ENCODE data around the gene NDUFS3.

The NDUFS3 gene

DNA sequence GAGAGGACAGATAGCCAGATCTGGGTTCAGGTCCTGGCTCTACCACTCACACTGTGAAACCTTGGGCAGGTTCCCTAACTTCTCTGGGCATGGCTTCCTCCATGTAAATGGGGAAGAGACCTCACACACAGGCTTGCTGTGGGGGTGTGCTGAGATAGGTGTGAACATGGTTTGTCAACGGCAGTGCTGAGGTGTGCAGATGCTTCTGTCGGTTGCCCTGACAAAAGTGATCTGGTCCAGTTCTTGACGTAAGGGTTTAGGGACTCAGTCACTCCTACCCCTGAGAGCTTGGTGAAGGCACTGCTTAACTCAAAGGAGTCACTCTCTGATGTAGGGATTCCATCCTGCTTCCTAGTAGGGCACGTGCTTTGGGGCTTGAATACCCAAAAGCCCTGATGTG is 13.4 kb downstream of the NDUFS3 start:
- no peak for DNase-seq

- no peak for DNase-seq
Observed at GRCh38 chr11:47592970-47593369, 14.1 kb downstream of the NDUFS3 start.

GRCh38 chr11:47593492-47593933 is 14.6 kb downstream of the NDUFS3 start:
- no peak for DNase-seq

DNA sequence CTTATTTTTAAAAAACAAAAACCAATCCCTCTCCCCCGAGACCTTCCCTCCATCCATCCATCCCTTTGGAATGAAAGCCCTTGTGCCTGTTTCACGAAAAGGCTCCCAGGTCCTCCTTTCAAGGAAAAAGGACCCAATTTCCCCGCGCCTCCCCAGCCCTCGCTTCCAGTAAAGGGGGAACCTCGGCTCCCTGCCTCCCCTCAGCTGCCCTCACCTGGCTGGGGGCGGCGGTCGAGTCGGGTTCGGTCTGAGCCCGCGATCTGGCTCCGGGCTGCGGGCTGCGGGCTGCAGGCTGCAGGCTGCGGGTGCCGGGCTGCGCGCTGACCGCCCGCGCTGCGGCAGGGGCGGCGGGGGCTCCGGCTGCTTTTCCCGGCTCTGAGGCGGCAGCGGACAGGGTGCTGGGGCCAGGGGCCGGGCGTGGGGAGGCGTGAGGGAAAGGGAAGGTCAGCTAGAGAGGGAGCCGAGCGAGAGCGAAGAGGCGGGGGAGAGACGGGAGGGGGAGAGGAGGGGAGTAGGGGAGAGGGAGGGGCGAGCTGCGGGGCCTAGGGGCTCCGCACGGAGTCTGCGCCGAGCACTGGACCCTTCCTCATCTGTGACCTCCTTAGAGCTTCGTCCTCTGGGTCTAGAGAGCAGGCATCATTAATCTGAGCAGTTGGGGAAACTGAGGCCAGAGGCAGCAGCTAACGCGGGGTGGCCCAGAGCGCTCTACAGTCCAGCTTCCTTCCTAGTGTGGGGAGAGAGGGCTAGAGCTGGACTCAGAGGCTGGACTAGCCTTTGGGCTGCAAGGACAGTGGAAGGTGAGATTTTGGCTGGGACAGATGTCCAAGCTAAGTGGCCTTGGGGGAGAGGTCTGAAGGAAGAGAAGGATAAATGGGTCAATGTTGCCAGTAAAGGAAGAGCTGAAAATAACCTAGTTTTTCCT is 15.3 kb downstream of the NDUFS3 start, which contains the start of gene C1QTNF4:
Gene C1QTNF4 (minus strand): TSS at position 478 of the 922 bp plus-strand sequence. CDS start 3,601 bp downstream, outside the sequence.
- no peak for DNase-seq

DNA sequence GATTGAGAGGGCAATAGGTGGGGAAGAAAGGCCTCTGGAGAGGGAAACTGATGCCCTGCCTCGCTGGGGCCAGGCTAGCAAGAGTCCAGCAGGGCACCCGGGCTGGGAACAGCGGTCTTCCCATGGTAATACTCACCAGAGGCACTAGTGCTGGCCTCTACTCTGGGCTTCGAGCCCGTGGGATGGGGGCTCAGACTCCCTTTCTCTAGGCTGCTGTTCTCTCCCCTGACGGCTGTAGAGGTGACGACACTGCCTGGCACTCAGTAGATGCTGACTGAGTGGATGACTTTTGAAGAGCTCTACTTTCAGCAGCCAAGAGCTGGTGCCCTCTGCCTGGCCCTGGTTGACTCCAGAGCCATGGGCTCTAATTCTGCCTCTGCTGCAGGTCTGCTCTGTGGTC is 16.2 kb downstream of the NDUFS3 start:
- no peak for DNase-seq

DNA sequence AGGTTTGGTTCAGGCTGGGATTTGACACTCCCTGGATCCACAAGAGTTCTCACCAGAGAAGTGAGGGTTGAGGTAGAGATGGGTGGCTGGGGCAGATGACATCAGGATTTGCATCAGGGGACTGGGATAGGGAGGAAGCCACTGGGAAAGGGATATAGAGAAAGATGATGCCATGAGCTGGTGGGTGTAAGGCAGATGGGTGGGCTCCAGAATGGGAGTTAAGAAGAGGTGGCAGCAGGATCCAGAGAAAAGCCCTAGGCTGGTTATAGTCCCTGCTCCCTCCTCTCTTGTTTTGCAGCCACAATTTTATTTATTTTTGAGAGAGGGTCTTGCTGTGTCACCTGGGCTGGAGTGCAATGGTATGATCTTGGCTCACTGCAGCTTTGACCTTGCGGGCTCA is 17.1 kb downstream of the NDUFS3 start:
- no peak for DNase-seq

DNA sequence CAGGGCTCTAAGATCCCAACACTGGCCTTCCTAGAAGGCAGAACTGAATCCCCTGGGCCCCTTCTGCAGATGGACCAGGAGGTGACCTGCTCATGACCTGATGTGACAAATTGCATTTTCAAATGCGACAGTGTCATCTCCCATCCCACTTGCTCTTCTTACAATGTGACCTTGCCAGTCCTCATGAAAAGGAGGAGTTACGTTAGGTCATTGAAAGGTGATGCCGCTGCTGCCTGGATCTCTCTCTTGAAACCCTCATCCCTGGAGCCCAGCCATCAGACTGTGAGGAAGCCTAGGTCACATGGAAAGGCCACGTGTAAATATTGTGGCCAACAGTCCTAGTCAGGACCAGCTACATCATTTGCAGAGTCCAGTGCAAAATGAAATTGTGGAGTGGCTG is 21.0 kb downstream of the NDUFS3 start:
- no peak for DNase-seq

GRCh38 chr11:47603295-47603694 is 24.4 kb downstream of the NDUFS3 start:
- no peak for DNase-seq

- no peak for DNase-seq
Observed at GRCh38 chr11:47605921-47606320, 27.0 kb downstream of the NDUFS3 start.

DNA sequence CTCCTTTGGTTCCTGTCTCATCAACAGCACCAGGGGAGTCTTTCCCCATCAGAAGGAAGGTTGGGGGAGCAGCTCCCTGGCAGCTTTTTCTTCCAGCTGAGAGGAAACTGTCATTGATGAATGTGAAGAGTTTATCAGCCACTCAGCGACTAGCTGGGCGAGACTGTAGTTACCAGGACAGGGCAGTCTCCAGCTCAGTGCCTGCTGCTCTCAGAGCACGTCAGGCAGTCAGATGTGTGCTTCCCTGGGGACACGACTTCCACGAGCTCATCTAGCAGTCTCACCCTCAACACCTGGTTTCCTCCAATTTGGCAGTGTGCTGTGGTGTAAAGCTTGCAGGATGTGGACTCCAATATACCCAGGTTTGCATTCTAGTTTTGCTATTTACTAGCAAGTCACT is 27.9 kb downstream of the NDUFS3 start:
- DNase-seq: no peak

DNA sequence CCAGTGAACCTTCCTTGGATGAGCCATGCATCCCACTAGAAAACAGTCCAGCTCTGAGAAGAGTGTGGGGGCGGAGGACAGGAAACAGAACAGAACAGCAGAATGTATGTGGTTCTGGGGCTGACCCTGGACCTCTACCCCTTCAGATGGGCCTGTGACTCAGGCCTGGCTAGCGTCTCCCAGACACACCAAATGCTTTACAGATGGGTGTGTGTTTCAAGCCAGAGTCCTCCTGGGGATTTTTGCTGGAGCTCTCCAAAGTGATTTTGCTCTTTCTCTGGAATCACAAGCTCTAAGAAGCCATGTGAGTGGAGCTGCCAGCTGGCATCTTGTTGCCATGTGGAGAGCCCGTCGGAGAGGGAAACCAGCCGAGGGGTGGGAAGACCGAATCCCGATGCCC is 28.5 kb downstream of the NDUFS3 start:
- no peak for DNase-seq

GRCh38 chr11:47609675-47610074 is 30.8 kb downstream of the NDUFS3 start:
- DNase-seq: no peak

DNA sequence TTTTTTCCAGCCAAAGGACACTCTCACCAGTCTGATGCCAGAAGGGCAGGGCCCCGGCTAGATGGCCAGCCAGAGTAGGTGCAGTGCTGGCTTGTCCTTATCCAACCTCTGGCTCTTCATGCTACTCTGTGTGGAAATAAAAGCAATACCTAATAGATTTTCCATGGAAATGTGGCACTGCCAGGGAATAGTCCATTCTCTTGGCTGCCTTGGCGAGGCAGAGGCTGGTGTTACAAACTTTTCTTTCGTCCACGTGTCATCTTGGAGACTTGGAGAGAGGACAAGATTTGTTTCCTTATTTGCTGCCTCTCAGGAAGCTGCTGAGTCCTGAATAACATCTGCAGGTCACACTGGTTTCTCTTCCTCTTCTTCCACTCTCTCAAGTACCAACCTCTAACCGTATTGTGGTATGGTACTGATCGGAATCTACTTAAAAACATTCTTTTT is 32.5 kb downstream of the NDUFS3 start:
- no peak for DNase-seq

DNA sequence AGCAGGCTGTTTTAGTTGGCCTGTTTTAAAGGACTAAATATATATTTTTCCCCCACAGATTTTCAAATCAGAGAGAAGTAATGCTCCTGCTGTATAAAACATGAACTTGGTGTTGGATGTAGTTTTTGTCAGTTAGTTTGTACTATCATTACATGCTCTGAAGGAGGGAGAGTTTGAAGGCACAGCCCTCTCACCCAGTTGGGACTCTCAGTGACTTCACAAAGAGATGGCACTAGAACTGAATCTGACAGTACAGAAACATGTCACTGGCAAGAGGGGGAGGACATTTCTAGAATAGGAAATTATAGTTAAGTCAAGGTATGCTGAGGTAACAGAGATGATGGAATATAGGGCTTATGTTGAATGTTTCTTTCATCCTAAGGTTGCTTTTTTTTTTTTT is 36.4 kb downstream of the NDUFS3 start:
- DNase-seq: no peak

GRCh38 chr11:47616726-47617416 is 38.0 kb downstream of the NDUFS3 start:
- DNase-seq: no peak

- DNase-seq: no peak
Observed at GRCh38 chr11:47617417-47617809, 38.5 kb downstream of the NDUFS3 start.

GRCh38 chr11:47620836-47621378 is 42.0 kb downstream of the NDUFS3 start:
- no peak for DNase-seq

- DNase-seq: no peak
Observed at GRCh38 chr11:47626234-47626633, 47.4 kb downstream of the NDUFS3 start.

DNA sequence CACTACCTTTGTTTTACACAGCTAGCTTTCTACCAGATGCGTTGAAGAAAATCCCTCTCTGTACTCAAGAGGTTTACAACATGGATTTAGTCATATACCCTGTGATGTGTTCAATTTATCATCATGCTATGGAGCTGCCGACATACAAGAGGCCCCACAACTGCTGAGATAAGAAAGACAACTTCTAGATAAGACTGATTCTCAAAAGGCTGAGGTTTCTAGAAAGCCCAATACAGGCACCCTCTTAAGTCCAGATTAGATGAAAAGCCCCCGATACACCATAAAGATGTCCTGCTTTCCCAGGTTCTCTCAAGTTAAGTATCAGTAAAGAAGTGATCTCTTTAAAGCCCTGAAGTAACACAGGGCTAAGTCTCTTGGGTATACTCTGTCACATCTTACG is 49.2 kb downstream of the NDUFS3 start:
- no peak for DNase-seq

- DNase-seq: no peak
Observed at GRCh38 chr11:47631473-47631872, 52.6 kb downstream of the NDUFS3 start.

Data from activated CD4-positive, alpha-beta T cell treated with anti-CD3 and anti-CD28 coated beads, Interleukin-2, amount 50 U/mL, for 1 hour (primary cell).